ENCODE data around the gene PRKCH.

GRCh38 chr14:61526405-61527312 lies 205.3 kb downstream of the PRKCH start:
- no peak for TF ChIP-seq CTCF (IDR thresholded peaks at IDR 0.05; ENCODE audit: insufficient read depth, low read length)
- no peak for TF ChIP-seq POLR2AphosphoS5 (IDR thresholded peaks at IDR 0.05; ENCODE audit: low read depth)
